K562 treated with DMSO at 1 percent for 4 hours (cell line): ENCODE results near the gene EBF4. TPM values are rescaled to one million over a fixed set of nuclear protein-coding genes. Genes with fewer than 3 reads are reported as not detected.

Experiments
- total RNA-seq: library from RNA; unstranded; fragments of 300-600 nt; gene quantifications from 2 replicates; pipeline ENCODE4 v1.2.3, GENCODE V29; 2022; ENCODE audit not compliant: insufficient read depth

The EBF4 gene
- total RNA-seq: 2.1 TPM in 1 of 2 replicates, not detected in the other

GRCh38 chr20:2692036-2692885, at the start of gene EBF4:
Gene EBF4 (plus strand): TSS chr20:2692780. CDS start chr20:2693646, 866 bp downstream.

DNA sequence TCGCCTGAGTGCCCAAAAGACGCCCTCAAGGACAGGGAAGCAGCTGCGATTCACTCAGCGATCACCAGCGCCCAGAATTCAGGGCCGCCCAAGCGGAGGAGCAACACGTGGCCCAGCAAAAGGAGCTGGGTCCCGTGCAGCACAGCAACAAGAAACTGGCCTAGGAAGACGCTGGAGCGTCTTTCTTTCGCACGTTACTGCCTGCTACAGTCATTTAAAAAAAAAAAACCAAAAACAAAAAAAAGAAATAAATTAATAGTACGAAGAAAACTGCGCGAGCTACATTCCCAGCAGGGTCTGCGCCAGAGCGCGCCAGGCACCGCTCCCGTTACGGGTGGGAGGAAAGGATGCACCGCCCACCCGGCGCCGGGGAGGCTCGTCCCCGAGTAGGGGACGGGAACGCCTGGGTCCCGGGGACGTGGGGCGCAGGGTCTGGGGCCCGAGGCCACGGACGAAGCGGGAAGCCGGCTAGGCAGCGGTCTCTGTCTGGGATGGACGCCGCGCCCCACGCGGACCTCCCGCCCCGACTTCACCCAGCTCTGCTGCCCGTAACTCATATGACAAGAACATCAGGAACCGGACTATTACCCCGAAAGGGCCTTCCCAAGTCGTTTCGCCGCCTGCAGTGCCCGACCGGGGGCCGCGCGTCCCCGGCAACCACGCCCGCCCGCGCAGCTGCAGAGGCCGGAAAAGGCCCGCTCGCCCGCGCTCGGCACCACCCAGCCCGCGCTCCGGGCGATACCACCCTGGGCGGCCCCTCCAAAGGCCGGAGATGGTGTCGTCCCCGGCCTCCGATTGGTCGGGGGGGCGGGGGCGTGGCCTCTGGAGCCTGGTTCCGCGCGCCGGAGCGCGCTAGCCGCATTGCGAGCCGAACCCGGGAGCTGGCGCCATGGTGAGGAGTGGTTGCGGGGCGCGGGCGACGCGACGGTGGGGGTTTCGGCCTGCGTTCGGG, 40.5 kb upstream of the EBF4 start, which contains the start of gene NOP56:
NOP56 (plus strand) TSS at position 861 of the 952 bp plus-strand sequence; CDS start at position 890, 29 bp downstream.

GRCh38 chr20:2663887-2664719, 28.5 kb upstream of the EBF4 start, which contains the start of gene IDH3B:
Gene IDH3B (minus strand): TSS chr20:2664216. CDS start chr20:2664188, 28 bp downstream.

DNA sequence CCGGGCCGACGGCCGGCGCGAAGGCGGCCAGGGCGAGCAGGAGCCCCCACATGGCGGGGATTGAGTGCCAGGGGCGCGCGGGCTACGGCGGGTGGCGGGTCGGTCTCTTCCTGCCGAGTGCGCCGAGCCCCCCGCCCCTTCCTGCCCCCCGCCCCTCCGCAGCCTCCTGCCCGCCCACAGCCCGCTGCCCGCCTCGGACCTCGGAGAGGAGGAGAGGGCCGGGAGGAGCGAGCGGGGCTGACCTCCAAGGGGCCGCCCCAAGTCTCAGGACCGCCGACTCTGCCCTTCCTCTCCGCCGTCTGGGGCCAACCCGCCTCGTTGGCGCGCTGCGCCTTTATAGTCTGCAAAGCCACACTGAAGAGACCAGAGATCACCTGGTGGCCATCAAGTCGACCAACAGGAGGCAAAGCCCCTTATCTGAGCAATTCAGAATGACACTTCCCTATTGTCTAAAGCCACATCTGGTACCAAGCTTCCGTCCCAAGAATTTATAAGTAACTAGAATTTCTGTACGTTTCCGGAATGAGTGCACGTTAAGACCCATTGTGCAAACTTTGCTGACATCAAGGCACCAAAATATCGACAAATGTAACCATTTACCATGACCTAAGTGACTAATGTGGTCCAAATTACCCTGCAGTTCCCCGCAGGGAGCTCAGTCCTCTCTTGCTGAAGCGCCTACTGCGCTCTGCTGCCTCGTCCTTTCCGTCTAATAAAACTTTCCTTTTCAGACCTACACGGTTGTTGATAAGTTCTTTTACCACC, 108.1 kb downstream of the EBF4 start, which contains the start of gene CPXM1:
CPXM1 (minus strand) TSS at position 107 of the 765 bp plus-strand sequence; CDS start at position 52, 55 bp downstream.

Other genes starting within 250 kb of the EBF4 start
- 444 and 449 TPM in 2 replicates for gene SNRPB, start 222.0 kb upstream of the EBF4 start, total RNA-seq
- 1.5 and 1.6 TPM in 2 replicates for gene ZNF343, start 183.9 kb upstream of the EBF4 start, total RNA-seq
- gene TMC2, start 156.2 kb upstream of the EBF4 start, total RNA-seq: not detected in 2 replicates
- gene NOP56, start 40.1 kb upstream of the EBF4 start, total RNA-seq: 101 and 107 TPM in 2 replicates
- 85.6 and 86.4 TPM in 2 replicates for gene IDH3B, start 28.6 kb upstream of the EBF4 start, total RNA-seq
- gene CPXM1, start 107.8 kb downstream of the EBF4 start, total RNA-seq: 0.67 and 1.1 TPM in 2 replicates
- not detected in 2 replicates for gene C20orf141, start 122.2 kb downstream of the EBF4 start, total RNA-seq
- gene TMEM239, start 123.6 kb downstream of the EBF4 start, total RNA-seq: not detected in 2 replicates
- 13.7 and 18.5 TPM in 2 replicates for gene PCED1A, start 147.9 kb downstream of the EBF4 start, total RNA-seq
- gene VPS16, start 148.0 kb downstream of the EBF4 start, total RNA-seq: 17.3 and 30.6 TPM in 2 replicates
- gene PTPRA, start 180.7 kb downstream of the EBF4 start, total RNA-seq: 19.1 and 24.7 TPM in 2 replicates